Bronchial epithelial cell (primary cell): Measurements from ENCODE around the gene RIPOR2. TPM values are rescaled to one million over a fixed set of nuclear protein-coding genes. Genes with fewer than 3 reads are reported as not detected.

Experiments used
- DNase-seq: peaks from one replicate; pipeline ENCODE4 v3.0.0-alpha.2; 2010; ENCODE audit warnings: low read depth
- FAIRE-seq: peaks from 2 replicates; lab custom pipeline; 2011; peaks lifted over from hg19 to GRCh38; lab: Jason Lieb, UNC
- H3K27me3 ChIP-seq: 2 replicates; pipeline ENCODE4 v1.5.1; 2011; ENCODE audit warnings: low read length; ENCODE audit not compliant: control insufficient read depth, insufficient read depth
- H3K36me3 ChIP-seq: 2 replicates; pipeline ENCODE4 v1.5.1; 2011; ENCODE audit warnings: low read length; ENCODE audit not compliant: control insufficient read depth, insufficient read depth
- H3K4me3 ChIP-seq: 2 replicates; pipeline ENCODE4 v1.5.1; 2011; ENCODE audit warnings: mild to moderate bottlenecking, low read depth, low read length, control low read depth
- CTCF ChIP-seq: IDR thresholded peaks from 2 replicates; pipeline ENCODE4 v1.5.1; 2011; ENCODE audit warnings: mild to moderate bottlenecking, moderate library complexity, low read length, control low read depth, inconsistent platforms; ENCODE audit not compliant: insufficient read depth, severe bottlenecking
- total RNA-seq: library from RNA; depleted of rRNA; stranded (reverse); fragments of >200 nt; gene quantifications from 2 replicates; pipeline ENCODE4 v1.2.1, GENCODE V29; 2014

Gene RIPOR2
- total RNA-seq, 1 donor from 2014 or later: under 0.01 TPM

- no peak for DNase-seq
- TF ChIP-seq CTCF: no peak
- H3K4me3 ChIP-seq: no peak overlapping the region
Measured at GRCh38 chr6:24960991-24961475, 25.3 kb upstream of the RIPOR2 start.

GRCh38 chr6:24959319-24959718, 23.6 kb upstream of the RIPOR2 start:
- H3K27me3 ChIP-seq: no peaks in the 10 kb centered on the region
- TF ChIP-seq CTCF: no peak
- FAIRE-seq: no peak
- DNase-seq: no peak
- no peaks in the 10 kb centered on the region for H3K36me3 ChIP-seq
- H3K4me3 ChIP-seq: no peak overlapping the region

More at GRCh38 chr6:24960991-24961475, 25.3 kb upstream of the RIPOR2 start:
- no peak for FAIRE-seq
- H3K36me3 ChIP-seq: no peaks in the 10 kb centered on the region
- H3K27me3 ChIP-seq: no peaks in the 10 kb centered on the region

GRCh38 chr6:24957199-24957598, 21.4 kb upstream of the RIPOR2 start:
- no peak for FAIRE-seq
- no peak for DNase-seq
- no peak for TF ChIP-seq CTCF
- Histone ChIP-seq H3K4me3 (no peak overlapping the region), H3K36me3 (no peaks in the 10 kb centered on the region), H3K27me3 (no peaks in the 10 kb centered on the region)

- no peaks in the 10 kb centered on the region for H3K36me3 ChIP-seq
- no peaks in the 10 kb centered on the region for H3K27me3 ChIP-seq
- H3K4me3 ChIP-seq: no peak overlapping the region
- DNase-seq (no peak), FAIRE-seq (no peak)
- TF ChIP-seq CTCF: no peak
Measured at GRCh38 chr6:24953726-24954125, 18.0 kb upstream of the RIPOR2 start.

- FAIRE-seq: no peak
Measured at GRCh38 chr6:24951811-24952299, 16.1 kb upstream of the RIPOR2 start.

More at GRCh38 chr6:24951811-24952299, 16.1 kb upstream of the RIPOR2 start:
- Histone ChIP-seq H3K27me3 (no peaks in the 10 kb centered on the region), H3K36me3 (no peaks in the 10 kb centered on the region), H3K4me3 (no peak overlapping the region)
- DNase-seq: no peak
- TF ChIP-seq CTCF: no peak
